GM12874 (cell line): ENCODE measurements around the gene RAD51AP1.

Experiments
- CTCF ChIP-seq: IDR thresholded peaks from 2 replicates; pipeline ENCODE4 v1.5.1; 2011; ENCODE audit warnings: low read depth, mild to moderate bottlenecking, control low read depth, low read length, moderate library complexity; ENCODE audit not compliant: insufficient read depth

The RAD51AP1 gene

GRCh38 chr12:4535871-4536270, 2.8 kb upstream of the RAD51AP1 start:
- TF ChIP-seq CTCF, result no peak

- TF ChIP-seq CTCF, result no peak
Observed at GRCh38 chr12:4539167-4539870, 629 bp downstream of the RAD51AP1 start.

- no peak for TF ChIP-seq CTCF
Observed at GRCh38 chr12:4540170-4540569, 1.5 kb downstream of the RAD51AP1 start.

- no peak for TF ChIP-seq CTCF
Observed at GRCh38 chr12:4540638-4541037, 1.9 kb downstream of the RAD51AP1 start.

- no peak for TF ChIP-seq CTCF
Observed at GRCh38 chr12:4545195-4545594, 6.5 kb downstream of the RAD51AP1 start.

GRCh38 chr12:4552191-4552590, 13.5 kb downstream of the RAD51AP1 start:
- no peak for TF ChIP-seq CTCF

- TF ChIP-seq CTCF, result no peak
Observed at GRCh38 chr12:4553943-4554342, 15.3 kb downstream of the RAD51AP1 start.
